GM12892 (cell line): ENCODE data around the gene SLC23A1.

Source experiments
- POLR2A ChIP-seq: IDR thresholded peaks from 2 replicates; pipeline ENCODE4 v1.6.1; 2011; ENCODE audit warnings: low read depth, low read length, control low read depth
- POLR2AphosphoS5 ChIP-seq: IDR thresholded peaks from 2 replicates; pipeline ENCODE4 v1.6.1; 2011; ENCODE audit warnings: low read depth, low read length, control low read depth
- TAF1 ChIP-seq: IDR thresholded peaks from 2 replicates; pipeline ENCODE4 v1.6.1; 2011; ENCODE audit warnings: low read depth, mild to moderate bottlenecking, control low read depth, low read length, borderline replicate concordance

- TF ChIP-seq POLR2AphosphoS5: no peak
- TF ChIP-seq TAF1: no peak
- TF ChIP-seq POLR2A: no peak
These were observed 13.9 kb downstream of the SLC23A1 start for GRCh38 chr5:139369181-139369580.
